K562 (cell line): ENCODE measurements around the gene TTC39A. TPM values are rescaled to one million over a fixed set of nuclear protein-coding genes. Genes with fewer than 3 reads are reported as not detected.
A peak's percentile ranks its signal among the peaks of the same experiment; 100 is the strongest.

ENCODE experiments used
- ATAC-seq: fragments of 200-7000 bp; cut with Tn5 transposase; 3 replicates; pipeline ENCODE4 v1.9.1; 2020; ENCODE audit warnings: moderate library complexity
- BruUV-seq: library from RNA; stranded (reverse); fragments of 400-500 nt; replicated peaks from 2 replicates; lab custom pipeline; 2021; lab: Mats Ljungman, UMichigan
- CTCF ChIA-PET: fragments of 300-600 bp; formaldehyde crosslinking; extraction: SDS; loops from one replicate; lab custom pipeline; 2021; ENCODE audit warnings: low intra/inter-chr PET ratio; lab: Yijun Ruan, JAX
- POLR2A ChIA-PET: fragments of 300-600, 350-650 bp; sonication (Branson Sonifier 250); formaldehyde crosslinking; extraction: SDS; loops from one replicate; lab custom pipeline; 2021; ENCODE audit warnings: antibody characterized with exemption, inconsistent platforms; lab: Yijun Ruan, JAX
- DNase-seq, 4 experiments: peaks; one replicate each; pipeline versions ENCODE4 v3.0.0 to v3.0.0-alpha.2; 2011 to 2018; ENCODE audit warnings: low spot score in 3 of 4, mixed read lengths in 3 of 4; ENCODE audit errors: extremely low read depth in 1 of 4
- FAIRE-seq: peaks from 2 replicates; lab custom pipeline; 2011; peaks lifted over from hg19 to GRCh38; lab: Jason Lieb, UNC
- H2AFZ ChIP-seq: 2 replicates; pipeline ENCODE4 v1.6.0; 2011; ENCODE audit warnings: low read depth, low read length, control low read depth, inconsistent platforms
- H3K27ac ChIP-seq: fragments of 200-600 bp; 3 replicates; pipeline ENCODE4 v1.8.0; 2011; ENCODE audit warnings: low read depth, mild to moderate bottlenecking, control low read depth, inconsistent platforms, low read length, moderate library complexity, mixed read lengths; ENCODE audit errors: extremely low read depth
- H3K27me3 ChIP-seq, 2 experiments: fragments of 300-600 bp in 1 of 2; 2 replicates in 1 of 2; 3 replicates in 1 of 2; pipeline versions ENCODE4 v1.6.0 to v1.8.0; 2011; ENCODE audit warnings: inconsistent platforms in 2 of 2, low read length in 2 of 2, mild to moderate bottlenecking in 1 of 2, mixed read lengths in 1 of 2, moderate library complexity in 1 of 2; ENCODE audit not compliant: control insufficient read depth in 2 of 2, insufficient read depth in 2 of 2
- H3K36me3 ChIP-seq: fragments of 300-600 bp; 3 replicates; pipeline ENCODE4 v1.8.0; 2011; ENCODE audit warnings: mild to moderate bottlenecking, low read length, inconsistent platforms; ENCODE audit not compliant: control insufficient read depth, insufficient read depth
- H3K4me1 ChIP-seq, 2 experiments: fragments of 200-600 bp in 1 of 2; replicated peaks in 1 of 2; 2 replicates in 1 of 2; 3 replicates in 1 of 2; pipeline versions ENCODE4 v1.5.1 to v1.8.0; 2011; ENCODE audit warnings: inconsistent platforms in 2 of 2, low read length in 2 of 2, mild to moderate bottlenecking in 1 of 2, mixed read lengths in 1 of 2, moderate library complexity in 1 of 2; ENCODE audit not compliant: control insufficient read depth in 2 of 2, insufficient read depth in 2 of 2
- H3K4me2 ChIP-seq: 2 replicates; pipeline ENCODE4 v1.6.1; 2011; ENCODE audit warnings: low read length, control low read depth, inconsistent platforms, mixed read lengths; ENCODE audit not compliant: insufficient read depth
- H3K4me3 ChIP-seq: fragments of 200-600 bp; sonication (generic), shearing (Covaris generic); 2 replicates; pipeline ENCODE4 v1.5.1; 2016; ENCODE audit warnings: control low read depth, inconsistent platforms
- H3K79me2 ChIP-seq: fragments of 200-600 bp; 3 replicates; pipeline ENCODE4 v1.8.0; 2011; ENCODE audit warnings: low read length, inconsistent platforms; ENCODE audit not compliant: control insufficient read depth, insufficient read depth
- H3K9ac ChIP-seq, 2 experiments: 2 replicates each; pipeline versions ENCODE4 v1.6.0 to v1.6.1; 2011; ENCODE audit warnings: low read depth in 2 of 2, low read length in 2 of 2, control low read depth in 1 of 2, inconsistent platforms in 1 of 2, mild to moderate bottlenecking in 1 of 2, mixed read lengths in 1 of 2; ENCODE audit not compliant: insufficient read depth in 1 of 2
- H3K9me1 ChIP-seq: one replicate; pipeline ENCODE4 v1.6.0; 2011; ENCODE audit warnings: inconsistent platforms, mild to moderate bottlenecking, low read length, moderate library complexity; ENCODE audit not compliant: control insufficient read depth, insufficient read depth
- H3K9me3 ChIP-seq: replicated peaks from 2 replicates; pipeline ENCODE4 v1.5.1; 2011; ENCODE audit warnings: low read depth, low read length, inconsistent platforms; ENCODE audit not compliant: control insufficient read depth, insufficient read depth
- H4K20me1 ChIP-seq: replicated peaks from 2 replicates; pipeline ENCODE4 v1.6.1; 2011; ENCODE audit warnings: low read length, inconsistent platforms, mixed read lengths; ENCODE audit not compliant: control insufficient read depth, insufficient read depth
- CEBPB ChIP-seq: fragments of 450-650 bp; IDR thresholded peaks from 2 replicates; pipeline ENCODE4 v1.6.1; 2016; ENCODE audit warnings: missing genetic modification characterization, missing compliant biosample characterization
- CEBPG ChIP-seq, 3 experiments: fragments of 200-800 bp in 1 of 3; sonication (Bioruptor generic) in 1 of 3; sonication (generic) in 1 of 3; formaldehyde crosslinking in 1 of 3; IDR thresholded peaks in 2 of 3; conservative IDR thresholded peaks in 1 of 3; 2 replicates each; pipeline versions ENCODE4 v1.6.1 to v1.8.0; 2016 to 2022; ENCODE audit warnings: missing compliant biosample characterization in 2 of 3, missing genetic modification characterization in 2 of 3, mild to moderate bottlenecking in 1 of 3, missing genetic modification reagents in 1 of 3
- CEBPZ ChIP-seq: fragments of 150-350 bp; IDR thresholded peaks from 2 replicates; pipeline ENCODE4 v1.6.1; 2014; ENCODE audit warnings: low read depth, mild to moderate bottlenecking, low read length, borderline replicate concordance
- ESRRA ChIP-seq: fragments of 450-650 bp; IDR thresholded peaks from 2 replicates; pipeline ENCODE4 v1.6.1; 2014; ENCODE audit warnings: low read depth, mild to moderate bottlenecking, moderate library complexity, borderline replicate concordance
- FIP1L1 ChIP-seq: fragments of 200-400 bp; formaldehyde crosslinking; IDR thresholded peaks from 2 replicates; pipeline ENCODE4 v1.6.1; 2018; ENCODE audit warnings: mild to moderate bottlenecking, low read depth, low read length; ENCODE audit not compliant: poor library complexity, severe bottlenecking
- FOXK2 ChIP-seq, 2 experiments: fragments of 450-650 bp; IDR thresholded peaks in 1 of 2; conservative IDR thresholded peaks in 1 of 2; 2 replicates each; pipeline ENCODE4 v1.6.1; 2016; ENCODE audit warnings: low read depth in 2 of 2, mild to moderate bottlenecking in 1 of 2
- HNRNPL ChIP-seq: fragments of 200-400 bp; formaldehyde crosslinking; IDR thresholded peaks from 2 replicates; pipeline ENCODE4 v1.6.1; 2017; ENCODE audit warnings: low read depth, mild to moderate bottlenecking, low read length
- NBN ChIP-seq: fragments of 450-650 bp; IDR thresholded peaks from 2 replicates; pipeline ENCODE4 v1.6.1; 2016; ENCODE audit warnings: low read depth, mild to moderate bottlenecking
- PHTF2 ChIP-seq: fragments of 250-450 bp; sonication (Bioruptor Pico); IDR thresholded peaks from 2 replicates; pipeline ENCODE4 v1.5.0; 2021; ENCODE audit warnings: mild to moderate bottlenecking
- PML ChIP-seq: IDR thresholded peaks from 2 replicates; pipeline ENCODE4 v1.6.1; 2012; ENCODE audit warnings: low read length, inconsistent platforms
- RUNX1 ChIP-seq: sonication (generic); IDR thresholded peaks from 2 replicates; pipeline ENCODE4 v1.6.1; 2016; ENCODE audit warnings: antibody characterized with exemption, low read depth
- STAG1 ChIP-seq: sonication (generic); formaldehyde crosslinking; IDR thresholded peaks from 2 replicates; pipeline ENCODE4 v1.5.0; 2020; ENCODE audit warnings: missing genetic modification reagents, borderline replicate concordance
- STAT5B ChIP-seq: fragments of 250-450 bp; sonication (Bioruptor Pico); IDR thresholded peaks from 2 replicates; pipeline ENCODE4 v1.8.0; 2021; ENCODE audit warnings: mild to moderate bottlenecking, inconsistent platforms
- TAF1 ChIP-seq: IDR thresholded peaks from 2 replicates; pipeline ENCODE4 v1.6.1; 2011; ENCODE audit warnings: mild to moderate bottlenecking, low read length, moderate library complexity; ENCODE audit not compliant: insufficient read depth, control insufficient read depth, severe bottlenecking; ENCODE audit errors: extremely low read depth
- TOE1 ChIP-seq, 2 experiments: fragments of 450-650 bp in 1 of 2; sonication (generic) in 1 of 2; formaldehyde crosslinking in 1 of 2; IDR thresholded peaks; 2 replicates each; pipeline versions ENCODE4 v1.7.1 to v1.8.0; 2016 to 2022; ENCODE audit warnings: borderline replicate concordance in 2 of 2, mild to moderate bottlenecking in 2 of 2, antibody characterized with exemption in 1 of 2, inconsistent platforms in 1 of 2, low read depth in 1 of 2, missing genetic modification reagents in 1 of 2, moderate library complexity in 1 of 2
- ZBTB17 ChIP-seq: fragments of 450-650 bp; formaldehyde crosslinking; IDR thresholded peaks from 2 replicates; pipeline ENCODE4 v1.4.0; 2020; ENCODE audit warnings: mild to moderate bottlenecking
- ZBTB34 ChIP-seq: fragments of 250-450 bp; sonication (Bioruptor Pico); IDR thresholded peaks from 2 replicates; pipeline ENCODE4 v1.8.0; 2021; ENCODE audit warnings: mild to moderate bottlenecking, moderate library complexity
- ZNF140 ChIP-seq: fragments of 250-450 bp; sonication (Bioruptor Pico); IDR thresholded peaks from 2 replicates; pipeline ENCODE4 v1.8.0; 2021; ENCODE audit warnings: moderate library complexity, mild to moderate bottlenecking, inconsistent platforms
- ZNF224 ChIP-seq: sonication (generic); formaldehyde crosslinking; IDR thresholded peaks from 2 replicates; pipeline ENCODE4 v1.8.0; 2022; ENCODE audit warnings: mild to moderate bottlenecking, missing genetic modification reagents
- in situ Hi-C: fragments of 300-500 bp; cut with MboI; formaldehyde crosslinking; loops from 4 replicates; pipeline ENCODE4 v1.15.0; 2018; ENCODE audit warnings: inconsistent platforms, mixed read lengths
- intact Hi-C: fragments of 100-400 bp; cut with micrococcal nuclease; formaldehyde crosslinking; loops from 2 replicates; pipeline ENCODE4 v1.14.2; 2022
- polyA plus RNA-seq, 8 experiments: library from polyadenylated mRNA; depleted of rRNA in 4 of 8; stranded (reverse) in 5 of 8; unstranded in 3 of 8; fragments of >200 nt; fragmentation: Nextera tagmentation in 2 of 8; fragmentation: Illumina TruSeq in 1 of 8; extraction: Ambion mirVana in 2 of 8; extraction: Trizol in 1 of 8; gene quantifications; 2 replicates each; pipeline versions ENCODE4 v1.2.1 to v1.2.3, GENCODE V29; 2011 to 2014; ENCODE audit warnings: inconsistent platforms in 1 of 8, missing spikeins in 1 of 8
- total RNA-seq, 7 experiments: library from RNA; depleted of rRNA in 6 of 7; stranded (reverse); fragments of >200 nt in 6 of 7; fragmentation: Illumina TruSeq in 2 of 7; extraction: Trizol in 2 of 7; gene quantifications; 2 replicates each; pipeline versions ENCODE4 v1.2.1 to v1.2.3, GENCODE V29; 2011 to 2021; ENCODE audit warnings: low replicate concordance in 1 of 7

TTC39A gene
- total and polyA plus RNA-seq, 9 of the 15 experiments (the other 6 are each of a cell fraction or from before 2014, with no cell fraction given): 0.18 to 0.82 (median 0.35) TPM

- TF ChIP-seq STAT5B (CRISPR knock-in tag): no peak
- TF ChIP-seq PML: no peak
- TF ChIP-seq ZNF140 (CRISPR knock-in tag): 0 out of 2 replicates have a peak, but pooled peaks have one; percentile 20
- TF ChIP-seq HNRNPL: no peak
- no peak for TF ChIP-seq FIP1L1
- no peak for TF ChIP-seq PHTF2 (CRISPR knock-in tag)
- TF ChIP-seq FOXK2 (conservative IDR thresholded peaks at IDR 0.05 in 1 of 2, IDR thresholded peaks at IDR 0.05 in 1 of 2; ENCODE audit: low read depth in 2 of 2): no peak
- TF ChIP-seq ZNF224 (CRISPR knock-in tag): no peak
- no peak for TF ChIP-seq NBN
- TF ChIP-seq STAG1 (CRISPR knock-in tag): no peak
- TF ChIP-seq CEBPZ: no peak
- no peak for TF ChIP-seq ZBTB34 (CRISPR knock-in tag)
- TF ChIP-seq CEBPG (CRISPR knock-in tag; IDR thresholded peaks at IDR 0.05): no peak
- TF ChIP-seq CEBPG (tag; conservative IDR thresholded peaks at IDR 0.05 in 1 of 2, IDR thresholded peaks at IDR 0.05 in 1 of 2): peak; percentile 60 to 79
- no peak for TF ChIP-seq ZBTB17
- TF ChIP-seq CEBPB (tag): peak; percentile 78
- TF ChIP-seq TAF1: no peak
- TF ChIP-seq RUNX1: no peak
- no peak for TF ChIP-seq ESRRA
- TF ChIP-seq TOE1 (IDR thresholded peaks at IDR 0.05; ENCODE audit: borderline replicate concordance): no peak
- TF ChIP-seq TOE1 (CRISPR knock-in tag; IDR thresholded peaks at IDR 0.05; ENCODE audit: borderline replicate concordance, low read depth): no peak
- no peak overlapping the region for H3K27ac ChIP-seq
- DNase-seq: no peak
- no peaks in the 10 kb centered on the region for H3K27me3 ChIP-seq
- FAIRE-seq: no peak
- intact Hi-C loops: no loop called here
- peaks cover 32% of the 10 kb centered on the region; the same call in 2 of the 3 replicates for H3K36me3 ChIP-seq
- H3K9ac ChIP-seq: no peak overlapping the region
- H4K20me1 ChIP-seq: no peaks in the 10 kb centered on the region
- no peak overlapping the region for H3K4me2 ChIP-seq
- in situ Hi-C loops: no loop called here
- ChIA-PET POLR2A (no interaction called here), CTCF (no interaction called here)
- no peaks in the 10 kb centered on the region for H3K9me3 ChIP-seq
- no peak for ATAC-seq
- H3K9me1 ChIP-seq: no peaks in the 10 kb centered on the region
- H3K4me3 ChIP-seq: no peak overlapping the region
- no peak overlapping the region for H2AFZ ChIP-seq
- H3K4me1 ChIP-seq: no peaks in the 10 kb centered on the region
- BruUV-seq: no TSS peak
- peaks cover 8% of the 10 kb centered on the region; the same call in 1 of the 3 replicates for H3K79me2 ChIP-seq
Observed at GRCh38 chr1:51272916-51273315, 57.4 kb downstream of the TTC39A start.
